Activated T-helper 2 cell treated with anti-CD3 and anti-CD28 coated beads, Interferon-gamma antibody, Interleukin-2, Interleukin-4, amounts not matched to agents 10 μg/mL and 5 μg/mL and 100 μg/mL, durations not matched to agents 14 hours and 24 hours and 36 hours (primary cell): Measurements from ENCODE around the gene TP63. TPM values are rescaled to one million over a fixed set of nuclear protein-coding genes. Genes with fewer than 3 reads are reported as not detected.

Experiments used
- DNase-seq: peaks from one replicate; pipeline ENCODE4 v3.0.0; 2021; ENCODE audit warnings: low spot score
- H3K27ac Mint-ChIP-seq: one replicate; pipeline ENCODE4 v1.8.0; 2021; ENCODE audit warnings: mixed read lengths
- H3K27me3 Mint-ChIP-seq: one replicate; pipeline ENCODE4 v1.8.0; 2021; ENCODE audit warnings: low read depth, mixed read lengths
- H3K36me3 Mint-ChIP-seq: one replicate; pipeline ENCODE4 v1.8.0; 2021; ENCODE audit warnings: low read depth, mixed read lengths
- H3K4me1 Mint-ChIP-seq: one replicate; pipeline ENCODE4 v1.8.0; 2021; ENCODE audit warnings: low read depth, mixed read lengths
- H3K4me3 Mint-ChIP-seq: one replicate; pipeline ENCODE4 v1.8.0; 2021; ENCODE audit warnings: low read depth, mild to moderate bottlenecking, moderate library complexity, mixed read lengths
- H3K9me3 Mint-ChIP-seq: one replicate; pipeline ENCODE4 v1.8.0; 2021; ENCODE audit warnings: mixed read lengths
- intact Hi-C: fragments of 100-400 bp; cut with micrococcal nuclease; formaldehyde crosslinking; loops from one replicate; pipeline ENCODE4 v1.15.1; 2023
- total RNA-seq: library from RNA; stranded (reverse); gene quantifications from 2 replicates; pipeline ENCODE4 v1.2.3, GENCODE V29; 2022

Gene TP63
- total RNA-seq, 1 donor from 2014 or later = 5.6 TPM

GRCh38 chr3:189690237-189690636, 59.0 kb downstream of the TP63 start:
- no peak overlapping the region for H3K4me3 Mint-ChIP-seq
- DNase-seq = no peak
- peaks cover 1% of the 10 kb centered on the region for H3K36me3 Mint-ChIP-seq
- peaks cover 28% of the 10 kb centered on the region for H3K4me1 Mint-ChIP-seq
- H3K9me3 Mint-ChIP-seq = peaks cover 6% of the 10 kb centered on the region
- no peak overlapping the region for H3K27ac Mint-ChIP-seq
- intact Hi-C loops = no loop called here
- peaks cover 5% of the 10 kb centered on the region for H3K27me3 Mint-ChIP-seq

- Mint-ChIP-seq H3K4me1 (peaks cover 25% of the 10 kb centered on the region), H3K27ac (no peak overlapping the region), H3K36me3 (no peaks in the 10 kb centered on the region), H3K4me3 (no peak overlapping the region), H3K9me3 (peaks cover 3% of the 10 kb centered on the region), H3K27me3 (peaks cover 5% of the 10 kb centered on the region)
- DNase-seq = no peak
- intact Hi-C loops = no loop called here
These were observed 59.5 kb downstream of the TP63 start for GRCh38 chr3:189690672-189691071.

GRCh38 chr3:189695400-189695799, 64.2 kb downstream of the TP63 start:
- H3K27ac Mint-ChIP-seq = no peak overlapping the region
- DNase-seq = no peak
- no peaks in the 10 kb centered on the region for H3K36me3 Mint-ChIP-seq
- H3K4me3 Mint-ChIP-seq = no peak overlapping the region
- no peaks in the 10 kb centered on the region for H3K9me3 Mint-ChIP-seq
- peaks cover 3% of the 10 kb centered on the region for H3K4me1 Mint-ChIP-seq
- intact Hi-C loops = no loop called here
- H3K27me3 Mint-ChIP-seq = peaks cover 6% of the 10 kb centered on the region

GRCh38 chr3:189698811-189699210, 67.6 kb downstream of the TP63 start:
- no peak for DNase-seq
- intact Hi-C loops = no loop called here
- Mint-ChIP-seq H3K27me3 (peaks cover 2% of the 10 kb centered on the region), H3K9me3 (no peaks in the 10 kb centered on the region), H3K36me3 (no peaks in the 10 kb centered on the region), H3K4me3 (no peak overlapping the region), H3K27ac (no peak overlapping the region), H3K4me1 (peaks cover 3% of the 10 kb centered on the region)

- no peak for DNase-seq
- Mint-ChIP-seq H3K4me3 (no peak overlapping the region), H3K27me3 (peaks cover 2% of the 10 kb centered on the region), H3K36me3 (no peaks in the 10 kb centered on the region), H3K4me1 (no peaks in the 10 kb centered on the region), H3K27ac (no peak overlapping the region), H3K9me3 (no peaks in the 10 kb centered on the region)
- intact Hi-C loops = no loop called here
These were observed 68.7 kb downstream of the TP63 start for GRCh38 chr3:189699885-189700284.

- intact Hi-C loops = no loop called here
- Mint-ChIP-seq H3K4me1 (no peaks in the 10 kb centered on the region), H3K4me3 (no peak overlapping the region), H3K36me3 (peaks cover 3% of the 10 kb centered on the region), H3K27ac (no peak overlapping the region), H3K9me3 (no peaks in the 10 kb centered on the region), H3K27me3 (peaks cover 2% of the 10 kb centered on the region)
- no peak for DNase-seq
These were observed 71.0 kb downstream of the TP63 start for GRCh38 chr3:189702066-189702646.

- DNase-seq = no peak
- no peaks in the 10 kb centered on the region for H3K27me3 Mint-ChIP-seq
- H3K27ac Mint-ChIP-seq = no peak overlapping the region
- H3K4me1 Mint-ChIP-seq = peaks cover 5% of the 10 kb centered on the region
- H3K36me3 Mint-ChIP-seq = peaks cover 3% of the 10 kb centered on the region
- H3K4me3 Mint-ChIP-seq = no peak overlapping the region
- H3K9me3 Mint-ChIP-seq = no peaks in the 10 kb centered on the region
- intact Hi-C loops = no loop called here
These were observed 72.7 kb downstream of the TP63 start for GRCh38 chr3:189703865-189704264.

GRCh38 chr3:189708375-189708774, 77.2 kb downstream of the TP63 start:
- H3K4me1 Mint-ChIP-seq = peaks cover 13% of the 10 kb centered on the region
- peaks cover 7% of the 10 kb centered on the region for H3K9me3 Mint-ChIP-seq
- no peaks in the 10 kb centered on the region for H3K27me3 Mint-ChIP-seq
- H3K4me3 Mint-ChIP-seq = no peak overlapping the region
- peaks cover 6% of the 10 kb centered on the region for H3K36me3 Mint-ChIP-seq
- no peak for DNase-seq
- intact Hi-C loops = no loop called here
- no peak overlapping the region for H3K27ac Mint-ChIP-seq

- H3K9me3 Mint-ChIP-seq = peaks cover 7% of the 10 kb centered on the region
- peaks cover 29% of the 10 kb centered on the region for H3K4me1 Mint-ChIP-seq
- peaks cover 6% of the 10 kb centered on the region for H3K36me3 Mint-ChIP-seq
- H3K27ac Mint-ChIP-seq = no peak overlapping the region
- no peaks in the 10 kb centered on the region for H3K27me3 Mint-ChIP-seq
- H3K4me3 Mint-ChIP-seq = no peak overlapping the region
- intact Hi-C loops = no loop called here
- no peak for DNase-seq
These were observed 79.6 kb downstream of the TP63 start for GRCh38 chr3:189710620-189711402.

- no peak for DNase-seq
- peaks cover 3% of the 10 kb centered on the region for H3K36me3 Mint-ChIP-seq
- H3K9me3 Mint-ChIP-seq = peaks cover 7% of the 10 kb centered on the region
- H3K27ac Mint-ChIP-seq = no peak overlapping the region
- no peaks in the 10 kb centered on the region for H3K27me3 Mint-ChIP-seq
- intact Hi-C loops = no loop called here
- H3K4me3 Mint-ChIP-seq = no peak overlapping the region
- peaks cover 29% of the 10 kb centered on the region for H3K4me1 Mint-ChIP-seq
These were observed 81.8 kb downstream of the TP63 start for GRCh38 chr3:189712906-189713483.

GRCh38 chr3:189714991-189715961, 84.1 kb downstream of the TP63 start:
- peaks cover 3% of the 10 kb centered on the region for H3K36me3 Mint-ChIP-seq
- H3K9me3 Mint-ChIP-seq = peaks cover 7% of the 10 kb centered on the region
- H3K4me1 Mint-ChIP-seq = peaks cover 26% of the 10 kb centered on the region
- no peak for DNase-seq
- no peak overlapping the region for H3K4me3 Mint-ChIP-seq
- intact Hi-C loops = no loop called here
- no peaks in the 10 kb centered on the region for H3K27me3 Mint-ChIP-seq
- no peak overlapping the region for H3K27ac Mint-ChIP-seq

- Mint-ChIP-seq H3K4me3 (no peak overlapping the region), H3K9me3 (no peaks in the 10 kb centered on the region), H3K4me1 (peaks cover 19% of the 10 kb centered on the region), H3K36me3 (no peaks in the 10 kb centered on the region), H3K27me3 (no peaks in the 10 kb centered on the region), H3K27ac (no peak overlapping the region)
- no peak for DNase-seq
- intact Hi-C loops = no loop called here
These were observed 87.0 kb downstream of the TP63 start for GRCh38 chr3:189718215-189718614.
